HUDEP-2 (cell line): ENCODE data around the gene RANBP3.
A peak's percentile ranks its signal among the peaks of the same experiment; 100 is the strongest.
"Not testable (repeated sequence)": the region's sequence is repeated elsewhere in the genome, so short reads cannot be mapped to it uniquely, and the experiment has no call there.

Source experiments
- DNase-seq, 76 experiments: peaks; one replicate each; lab custom pipeline; 2025; ENCODE audit not compliant: unreplicated experiment in 76 of 76; lab: John Stamatoyannopoulos, UW

RANBP3 gene

DNA sequence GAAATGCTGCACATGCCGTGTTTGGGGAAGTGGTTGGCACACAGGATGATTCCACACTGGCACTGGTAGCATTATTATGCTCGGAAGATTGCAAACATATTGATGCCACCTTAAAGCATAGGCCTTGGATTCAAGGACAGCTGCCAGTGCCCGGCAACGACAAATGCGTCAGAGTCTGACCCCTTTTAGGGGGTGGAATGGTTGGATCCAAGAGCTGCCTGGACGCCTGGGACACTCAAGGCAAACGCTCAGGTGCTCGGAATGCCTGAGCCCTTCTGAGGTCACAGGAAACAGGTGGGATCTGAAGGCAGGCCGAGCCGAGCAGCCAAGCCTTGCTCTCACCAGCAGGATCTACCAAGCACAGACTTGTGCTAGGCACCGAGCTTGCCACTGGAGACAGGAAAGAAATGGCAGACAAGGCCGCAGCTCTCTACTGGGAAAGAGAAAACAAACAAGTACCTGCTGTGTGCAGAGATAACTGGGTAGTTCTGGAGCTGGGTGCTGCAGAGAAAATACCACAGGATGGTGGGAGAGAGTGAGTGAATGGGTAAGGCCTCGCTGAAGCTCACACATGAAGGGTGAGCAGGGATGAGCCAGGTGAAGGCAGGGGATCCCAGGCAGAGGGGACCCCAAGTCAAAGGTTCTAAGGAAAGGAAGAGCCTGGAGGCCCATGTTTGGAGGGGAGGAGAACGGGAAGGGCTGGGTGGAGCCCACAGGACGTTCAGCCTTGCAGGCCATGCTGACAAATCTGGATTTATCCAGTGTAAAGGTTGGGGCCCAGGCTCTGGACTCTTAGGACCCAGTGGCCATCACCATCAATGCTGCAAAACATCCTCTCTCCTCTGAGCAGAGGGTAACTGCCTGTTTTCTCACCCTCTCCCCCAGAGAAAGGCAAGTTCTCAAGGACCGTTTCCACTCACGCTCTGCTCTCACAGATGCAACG is 9.2 kb downstream of the RANBP3 start:
- no peak for DNase-seq

DNA sequence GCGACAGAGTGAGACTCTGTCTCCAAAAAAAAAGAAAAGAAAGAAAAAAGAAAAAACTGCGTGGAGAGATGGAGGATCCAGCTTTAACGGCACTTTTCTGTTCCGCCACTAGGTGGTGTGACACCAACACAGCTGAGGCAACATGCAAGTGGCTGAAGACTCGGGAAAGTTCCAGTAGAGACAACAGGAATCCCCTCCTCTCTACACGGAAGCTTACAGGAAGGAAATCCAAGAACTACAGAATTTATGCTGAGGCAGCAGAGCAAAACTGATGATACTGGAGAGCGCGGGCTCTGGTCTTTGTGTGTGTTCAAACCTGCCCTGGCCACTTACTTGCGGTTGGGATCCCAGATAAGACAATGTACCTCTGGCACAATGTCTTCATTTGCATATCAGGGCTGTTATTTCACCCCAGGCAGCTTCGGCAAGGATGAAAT is 9.9 kb downstream of the RANBP3 start:
- DNase-seq: peak in 66 of 76 experiments; percentile 21 to 84 (median 64)

DNA sequence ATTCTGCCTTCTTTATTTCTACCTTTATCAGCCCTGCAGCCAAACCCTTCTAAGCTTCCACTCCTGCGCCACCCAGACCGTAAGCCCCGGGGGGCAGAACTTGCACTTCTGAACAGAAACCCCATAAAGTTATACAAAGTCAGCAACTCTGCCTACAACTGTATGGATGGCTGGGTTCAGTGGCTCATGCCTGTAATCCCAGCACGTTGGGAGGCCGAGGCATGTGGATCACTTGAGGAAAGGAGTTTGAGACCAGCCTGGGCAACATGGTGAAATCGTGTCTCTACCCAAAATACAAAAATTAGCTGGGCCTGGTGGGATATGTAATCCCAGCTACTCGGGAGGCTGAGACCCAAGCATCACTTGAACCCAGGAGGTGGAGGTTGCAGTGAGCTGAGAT is 10.4 kb downstream of the RANBP3 start:
- DNase-seq: no peak

DNA sequence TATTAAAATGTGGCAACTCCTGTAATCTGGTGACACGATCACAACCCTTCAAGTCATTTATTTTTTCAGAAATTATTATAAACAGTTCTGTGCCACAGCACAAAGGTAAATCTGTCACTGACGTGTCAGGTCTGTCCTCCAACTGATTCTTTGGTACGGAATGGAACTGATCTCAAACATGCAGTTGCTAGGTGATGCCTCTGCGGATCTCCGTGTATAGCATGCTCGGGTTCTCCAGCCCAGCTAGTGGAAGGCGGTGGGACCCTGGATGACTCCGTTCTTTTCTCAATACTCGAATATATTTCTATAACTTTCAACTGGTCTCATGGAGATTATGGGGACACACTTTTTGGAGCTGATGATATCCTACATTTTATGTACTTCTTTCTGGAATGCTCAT is 11.0 kb downstream of the RANBP3 start:
- no peak for DNase-seq

DNA sequence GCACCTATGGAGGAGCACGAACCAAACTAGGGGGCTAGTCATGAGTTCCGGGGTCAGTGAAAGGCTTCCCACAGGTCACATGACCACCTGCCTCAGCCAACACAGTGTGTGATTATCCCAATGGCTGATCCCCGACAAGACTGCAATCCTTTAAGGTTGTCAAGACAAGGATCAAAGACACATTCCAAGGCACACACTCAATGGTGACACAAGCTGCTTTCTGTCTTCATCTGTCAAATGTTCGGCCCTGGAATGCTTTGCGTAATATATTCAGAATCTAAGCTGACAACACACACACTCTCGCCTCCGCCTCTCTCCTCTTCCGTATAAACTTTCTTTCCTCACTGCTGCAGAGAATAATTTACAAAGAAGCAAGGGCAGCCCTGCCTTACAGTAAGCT is 11.7 kb downstream of the RANBP3 start:
- DNase-seq: no peak

DNA sequence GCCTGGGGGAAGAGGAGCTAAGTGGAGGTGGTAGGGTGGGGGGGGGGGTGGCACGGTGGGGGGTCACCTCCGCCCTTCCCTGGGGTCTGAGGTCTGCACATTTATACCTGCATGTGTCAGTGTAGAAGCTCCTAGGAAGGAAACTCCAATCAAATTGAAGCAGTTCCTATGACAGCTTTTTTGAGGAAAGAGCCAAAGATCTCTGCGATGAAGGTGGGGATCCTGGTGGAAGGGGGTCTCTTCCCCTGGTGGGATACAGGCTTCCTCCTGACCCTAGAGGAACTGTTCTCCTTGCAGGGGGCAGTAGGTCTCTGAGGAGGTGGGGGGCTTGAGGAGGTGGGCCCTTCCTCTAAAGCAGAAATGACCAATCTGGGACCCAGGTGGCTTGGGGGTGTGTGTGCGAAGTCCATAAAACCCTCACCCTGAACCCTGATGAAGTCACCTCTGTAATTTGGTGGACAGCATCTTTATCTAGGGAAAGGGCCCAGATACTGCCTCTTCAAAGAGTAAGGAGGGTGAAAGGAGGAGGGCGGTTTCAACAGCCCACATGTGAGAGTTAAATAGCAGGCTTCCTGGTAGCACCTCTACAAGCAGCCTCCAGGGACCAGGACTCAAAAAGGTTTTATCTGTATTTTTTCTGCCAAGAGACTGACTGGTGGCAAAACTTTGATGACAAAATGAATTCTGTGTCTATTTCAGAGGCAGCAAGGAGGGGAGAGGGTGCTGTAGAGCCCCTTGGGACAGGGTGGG is 12.9 kb downstream of the RANBP3 start:
- DNase-seq: no peak

DNA sequence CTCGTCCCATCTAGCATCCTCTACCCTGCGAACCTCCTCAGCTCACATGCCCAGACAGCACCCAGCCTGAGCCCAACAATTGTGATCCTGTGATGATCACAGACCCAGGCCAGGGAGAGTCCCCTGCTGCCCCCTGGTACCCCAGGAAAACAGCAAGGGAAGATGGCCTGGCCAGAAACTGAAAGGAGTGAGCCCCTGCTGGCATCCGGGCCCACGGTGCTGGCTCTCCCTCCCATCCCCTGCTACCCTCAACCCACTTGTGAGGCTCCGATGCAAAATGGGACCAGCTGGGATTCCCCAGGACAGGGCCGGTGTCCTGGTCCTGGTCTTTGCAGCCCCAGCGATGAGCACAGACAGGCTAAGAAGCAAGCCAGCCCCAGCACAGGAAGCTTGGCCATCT is 14.1 kb downstream of the RANBP3 start:
- DNase-seq: no peak

DNA sequence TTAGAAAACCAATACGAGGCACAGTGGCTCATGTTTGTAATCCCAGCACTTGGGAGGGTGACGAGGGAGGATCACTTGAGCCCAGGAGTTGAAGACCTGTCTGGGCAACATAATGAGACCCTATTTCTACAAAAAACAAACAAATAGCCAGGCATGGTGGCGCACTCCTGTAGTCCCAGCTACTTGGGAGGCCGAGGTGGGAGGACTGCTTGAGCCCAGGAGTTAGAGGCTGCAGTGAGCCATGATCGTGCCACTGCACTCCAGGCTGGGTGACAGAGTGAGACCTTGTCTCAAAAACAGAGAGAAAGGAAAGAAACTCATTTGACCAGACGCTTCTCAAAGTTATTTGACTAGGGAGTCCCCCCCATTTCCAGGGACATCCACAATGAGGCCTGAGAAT is 14.7 kb downstream of the RANBP3 start:
- not testable (repeated sequence) for DNase-seq

DNA sequence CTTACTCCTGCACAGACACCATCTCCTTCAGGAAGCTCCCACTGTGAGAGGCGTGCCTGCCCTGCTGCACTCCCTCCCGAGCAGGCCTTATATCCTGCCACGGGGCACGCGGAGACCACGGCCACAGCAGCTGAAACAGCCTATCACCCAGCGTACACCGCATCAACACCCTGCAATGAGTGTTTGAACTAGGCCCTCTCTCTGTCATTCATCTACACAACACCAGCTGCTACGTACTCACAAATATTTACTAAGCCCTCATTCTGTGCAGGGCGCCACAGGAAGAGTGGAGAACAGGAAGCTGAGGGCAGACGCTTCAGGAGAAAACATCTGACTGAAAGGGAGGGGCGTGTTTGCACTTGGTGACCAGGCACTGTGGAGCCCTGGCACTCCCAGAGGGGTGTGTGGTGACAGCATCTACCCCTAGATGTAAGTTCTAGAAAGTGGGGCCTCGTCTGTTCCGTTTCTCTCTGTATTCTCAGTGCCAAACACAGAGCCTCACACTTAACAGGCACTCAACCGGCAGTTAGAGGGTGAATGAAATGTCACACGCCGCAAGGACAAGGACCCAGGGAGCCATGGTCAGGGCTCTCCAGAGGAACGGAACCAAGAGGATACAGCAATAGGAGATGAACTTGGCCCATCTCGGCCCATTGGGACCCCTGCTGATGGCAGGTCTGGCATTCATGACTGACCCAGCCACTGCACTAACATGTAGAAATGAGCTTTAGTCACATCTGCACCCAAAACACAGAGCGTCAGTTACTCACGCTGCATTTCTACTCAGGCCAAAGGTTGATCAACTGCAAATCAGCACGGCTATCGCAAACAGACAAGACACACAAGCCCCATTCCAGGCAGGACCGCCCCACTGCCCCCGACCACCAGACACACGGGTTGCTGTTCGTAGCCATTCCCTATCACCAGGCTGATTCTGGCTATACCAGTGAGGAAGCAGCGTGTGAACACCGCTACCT is 15.7 kb downstream of the RANBP3 start:
- DNase-seq: peak in 2 of 76 experiments; percentile 16 to 22

DNA sequence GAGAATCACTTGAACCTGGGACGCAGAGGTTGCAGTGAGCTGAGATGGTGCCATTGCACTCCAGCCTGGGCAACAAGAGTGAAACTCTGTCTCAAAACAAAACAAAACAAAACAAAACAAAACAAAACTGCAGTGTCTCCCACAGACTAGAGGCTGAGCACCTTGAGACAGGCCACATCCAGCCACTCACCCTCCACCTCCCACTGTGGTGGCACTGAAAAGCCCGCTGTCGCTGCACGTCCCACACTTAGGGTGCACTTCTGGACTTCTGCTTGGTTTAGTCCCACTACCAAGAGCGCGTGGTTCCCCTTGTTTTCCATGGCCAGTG is 16.3 kb downstream of the RANBP3 start:
- not testable (repeated sequence) for DNase-seq

DNA sequence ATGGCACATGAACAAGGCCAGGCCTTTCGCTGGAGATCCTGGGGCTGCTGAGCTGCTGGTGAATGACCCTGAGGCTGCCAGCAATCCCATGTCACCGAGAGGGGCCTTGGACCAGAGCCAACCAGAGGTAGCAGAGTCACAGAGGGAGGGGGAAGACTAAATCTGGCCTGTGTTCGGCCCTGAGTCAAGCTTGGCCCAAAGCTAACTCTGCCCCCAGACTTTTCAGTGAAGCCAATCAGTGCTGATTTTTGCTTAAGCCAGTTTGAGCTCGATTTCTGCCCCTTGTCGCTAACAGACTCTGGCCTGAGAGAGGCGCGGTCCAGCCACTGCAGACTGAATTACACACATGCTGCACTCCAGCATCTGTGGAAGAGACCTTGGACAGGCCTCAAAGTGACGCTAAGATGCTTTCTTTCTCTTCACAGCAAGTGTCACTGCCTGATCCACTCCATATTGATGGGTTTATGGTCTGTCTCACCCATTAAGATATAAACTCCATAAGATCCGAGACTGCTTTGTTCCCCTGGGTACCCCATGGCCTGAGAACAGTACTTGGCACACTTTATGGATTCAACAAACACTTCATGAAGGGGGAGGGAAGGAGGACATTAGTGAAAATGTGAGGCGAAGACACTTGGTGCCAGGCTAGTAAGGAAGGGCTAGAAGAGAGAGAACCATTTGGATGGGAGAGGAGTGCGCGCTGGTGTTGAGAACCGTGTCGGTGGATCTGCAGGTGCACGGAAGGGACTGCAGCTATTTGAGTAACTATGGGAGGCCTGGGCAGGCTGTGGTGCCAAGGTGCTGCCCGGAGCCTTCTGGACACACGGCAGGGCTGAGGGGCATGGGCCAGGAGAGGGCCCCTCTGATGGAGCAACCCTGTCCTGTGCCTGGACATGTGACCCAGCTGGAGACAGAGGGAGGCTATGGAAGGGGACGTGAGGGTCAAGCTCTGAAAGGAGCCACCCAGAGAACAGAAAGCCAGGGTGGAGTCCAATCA is 17.6 kb downstream of the RANBP3 start:
- no peak for DNase-seq

DNA sequence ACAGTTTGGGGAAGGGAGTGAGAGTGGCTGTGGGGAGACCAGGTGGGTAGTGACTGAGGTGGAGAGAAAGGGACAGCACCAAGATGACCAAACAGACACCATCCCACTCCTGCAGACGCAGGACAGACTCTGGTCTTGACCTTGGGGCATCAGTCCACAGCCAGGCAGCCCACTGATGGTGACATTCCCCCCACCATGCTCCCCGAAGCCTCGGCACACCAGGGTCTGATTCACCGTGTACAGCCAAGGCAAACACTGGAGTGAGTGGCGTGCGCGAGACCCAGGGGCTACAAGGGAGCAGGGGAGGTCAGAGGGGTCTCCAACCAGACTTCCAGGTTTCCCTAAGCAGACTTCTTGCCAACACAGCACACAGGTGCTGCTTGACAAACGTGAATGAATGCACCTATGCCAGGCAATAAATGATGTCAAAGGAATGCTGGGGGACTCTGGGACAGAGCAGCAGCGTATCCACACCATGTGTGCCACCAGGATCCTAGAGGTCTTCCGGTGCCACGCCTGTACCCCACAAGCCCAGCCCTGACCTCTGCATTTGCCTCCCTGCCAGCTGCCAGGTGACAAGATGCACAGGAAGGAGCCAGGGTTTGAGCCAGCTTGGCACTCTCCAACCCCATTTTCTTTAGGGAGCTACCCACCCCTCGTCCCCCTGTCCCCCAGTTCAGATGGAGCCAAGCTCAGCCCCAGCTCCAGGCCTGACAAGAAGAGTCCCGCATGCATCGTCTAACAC is 18.5 kb downstream of the RANBP3 start:
- DNase-seq: no peak

DNA sequence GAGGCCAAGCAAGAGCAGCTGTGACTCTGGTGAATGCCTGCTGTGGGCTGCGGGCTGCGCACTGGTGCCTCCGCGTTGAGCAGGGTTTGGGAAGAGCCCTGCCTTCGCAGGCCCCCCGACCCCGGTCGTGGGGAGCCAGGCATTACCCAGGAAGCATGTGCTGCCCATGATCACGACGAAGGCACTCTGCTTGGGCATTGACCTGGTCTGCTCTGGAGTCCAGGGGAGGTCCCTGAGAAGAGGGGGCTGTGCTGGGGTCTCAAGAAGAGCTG is 19.2 kb downstream of the RANBP3 start:
- DNase-seq: no peak

DNA sequence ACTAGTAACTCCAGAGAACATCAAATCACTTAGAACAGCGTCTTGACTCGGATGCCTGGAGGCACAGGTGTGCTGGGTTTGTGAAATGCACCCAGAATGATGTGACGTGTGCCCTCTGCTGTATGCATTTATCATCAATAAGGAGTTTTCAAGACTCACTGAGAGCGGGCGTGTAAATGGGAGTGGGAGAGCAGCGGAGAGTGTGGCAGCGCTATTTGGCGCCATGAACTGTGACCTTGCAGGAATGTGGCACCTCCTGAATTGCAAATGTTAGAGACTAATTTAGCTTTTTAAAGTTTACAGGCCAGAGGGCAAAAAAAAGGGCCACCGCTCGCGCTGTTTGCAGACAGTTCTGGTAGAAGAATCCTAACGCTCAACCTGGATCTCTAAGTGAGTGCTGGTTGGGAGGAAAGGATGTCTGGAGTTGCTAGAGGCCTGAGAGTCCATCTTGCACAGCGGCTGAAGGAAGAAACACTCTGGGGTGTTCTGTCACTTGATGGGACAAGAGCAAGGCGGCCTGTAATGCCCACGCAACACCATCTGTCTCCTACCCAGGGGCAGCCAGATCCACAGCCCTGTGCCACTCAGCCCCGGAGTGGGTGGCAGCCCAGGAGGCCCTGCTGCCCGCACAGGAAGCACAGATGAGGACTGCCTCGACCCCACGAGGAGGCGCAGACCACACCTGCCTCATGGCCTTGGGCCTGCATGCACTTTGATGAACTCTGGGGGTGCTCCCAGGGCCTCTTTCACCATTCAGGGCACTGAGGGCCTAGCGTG is 19.7 kb downstream of the RANBP3 start:
- DNase-seq: no peak

DNA sequence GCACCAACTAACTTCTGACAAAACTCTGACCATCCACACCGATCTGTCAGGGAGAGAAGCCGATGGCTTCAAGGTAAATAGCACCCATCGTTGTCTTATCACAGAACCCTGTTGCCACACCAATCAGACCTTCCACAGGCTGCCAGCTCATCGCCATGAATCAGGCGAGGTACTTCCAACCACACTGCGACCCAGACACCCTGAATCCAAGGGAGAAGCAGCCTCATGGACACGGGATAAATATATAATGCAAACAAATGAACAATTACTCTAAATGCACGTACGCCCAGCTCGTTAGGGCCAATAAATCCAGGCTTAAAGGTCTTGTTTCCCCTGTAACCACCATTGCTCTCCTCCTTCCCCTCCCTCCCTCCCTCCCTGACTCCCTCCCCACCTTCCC is 20.8 kb downstream of the RANBP3 start:
- DNase-seq: no peak

DNA sequence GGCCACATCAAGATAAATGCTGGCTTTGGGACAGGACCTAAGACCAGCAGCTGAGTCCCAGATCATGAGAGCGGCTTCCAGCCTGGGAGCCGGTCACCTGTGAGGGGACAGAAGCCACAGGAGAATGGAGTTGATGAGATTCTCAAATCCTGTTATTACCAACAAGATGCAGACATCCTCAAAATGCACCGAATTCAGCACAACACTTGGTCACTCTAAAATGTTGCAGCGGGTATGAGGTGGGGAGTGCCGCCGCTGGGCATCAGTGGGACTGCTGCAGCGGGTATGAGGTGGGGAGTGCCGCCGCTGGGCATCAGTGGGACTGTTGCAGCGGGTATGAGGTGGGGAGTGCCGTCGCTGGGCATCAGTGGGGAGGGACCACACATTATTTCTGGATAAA is 21.2 kb downstream of the RANBP3 start:
- no peak for DNase-seq

DNA sequence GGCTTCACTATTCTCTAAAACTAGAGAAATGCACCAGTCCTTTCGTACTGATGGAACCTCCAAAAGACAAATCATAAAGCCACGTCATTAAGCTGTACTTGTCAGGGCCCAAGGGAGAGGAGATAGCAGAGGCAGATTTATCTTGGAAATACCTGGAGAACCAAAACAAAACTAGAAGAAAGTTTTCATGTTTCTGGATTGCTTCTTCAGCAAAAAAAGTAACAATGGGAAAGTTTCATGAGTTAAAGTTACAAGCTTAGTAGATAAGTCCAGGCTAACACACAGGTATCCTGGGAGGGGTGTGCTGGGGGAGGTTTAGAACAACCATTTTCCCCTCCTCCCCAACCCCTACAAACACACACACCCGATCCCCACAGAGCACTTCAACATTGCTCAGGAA is 21.6 kb downstream of the RANBP3 start:
- DNase-seq: no peak

DNA sequence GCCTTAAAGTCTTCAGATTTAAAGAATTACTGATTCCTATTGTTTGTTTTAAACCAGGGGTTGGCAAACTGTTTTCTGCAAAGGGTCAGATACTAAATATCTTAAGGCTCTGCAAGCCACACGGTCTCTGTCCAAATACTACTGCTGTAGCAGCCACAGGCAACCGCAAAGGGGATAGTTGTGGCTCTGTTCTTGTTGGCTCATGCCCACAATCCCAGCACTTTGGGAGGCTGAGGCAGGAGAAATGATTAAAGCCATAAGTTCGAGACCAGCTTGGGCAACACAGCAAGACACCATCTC is 22.4 kb downstream of the RANBP3 start:
- no peak for DNase-seq

DNA sequence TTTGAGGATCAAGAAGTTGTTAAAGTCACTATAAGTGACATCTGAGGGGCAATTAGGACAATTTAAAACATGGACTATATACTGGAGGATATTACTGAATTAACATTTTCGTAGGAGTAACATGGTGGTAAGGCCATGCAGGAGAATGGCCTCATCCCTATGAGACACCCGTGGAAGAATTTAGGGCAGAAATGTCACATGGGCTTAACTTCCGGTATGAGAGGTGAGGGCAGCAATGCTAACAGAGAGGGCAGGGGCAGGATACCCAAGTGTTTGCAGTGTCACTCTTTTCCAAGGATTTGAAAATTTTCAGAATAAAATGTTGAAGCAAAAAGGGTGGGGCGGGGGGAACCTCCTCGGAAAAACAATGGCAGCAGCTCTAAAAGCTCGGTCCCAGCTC is 23.6 kb downstream of the RANBP3 start:
- DNase-seq: no peak
